Adipose tissue (tissue), 3 donors: ENCODE data around the gene MT2A. TPM values are rescaled to one million over a fixed set of nuclear protein-coding genes. Genes with fewer than 3 reads are reported as not detected.
"Not testable (repeated sequence)": the region's sequence is repeated elsewhere in the genome, so short reads cannot be mapped to it uniquely, and the experiment has no call there.

Experiments
- H3K27ac ChIP-seq: one replicate; pipeline ENCODE4 v1.5.1; 2013; ENCODE audit warnings: low read depth, low read length
- WGBS, 3 donors: extraction: QIAGEN DNeasy Blood & Tissue Kit; methylation state at CpG; one replicate each; pipeline ENCODE4 v1.1.7; 2013; 5-methylcytosine and 5-hydroxymethylcytosine counted together
- polyA plus RNA-seq, 3 donors: library from polyadenylated mRNA; stranded (reverse); fragments of 200-250 nt; gene quantifications; one replicate each; pipeline ENCODE4 v1.2.3, GENCODE V29; 2013
- donor health status: healthy with polysubstance abuse.
- donor health status: Bipolar disorder and iron deficiency.
- donor health status: healthy.

The MT2A gene
- polyA plus RNA-seq, result 1,000 to 10,000 TPM in 2 of 3 donors, 100 to 1,000 TPM in 1; 558 to 7,150 (median 3,647) TPM

DNA sequence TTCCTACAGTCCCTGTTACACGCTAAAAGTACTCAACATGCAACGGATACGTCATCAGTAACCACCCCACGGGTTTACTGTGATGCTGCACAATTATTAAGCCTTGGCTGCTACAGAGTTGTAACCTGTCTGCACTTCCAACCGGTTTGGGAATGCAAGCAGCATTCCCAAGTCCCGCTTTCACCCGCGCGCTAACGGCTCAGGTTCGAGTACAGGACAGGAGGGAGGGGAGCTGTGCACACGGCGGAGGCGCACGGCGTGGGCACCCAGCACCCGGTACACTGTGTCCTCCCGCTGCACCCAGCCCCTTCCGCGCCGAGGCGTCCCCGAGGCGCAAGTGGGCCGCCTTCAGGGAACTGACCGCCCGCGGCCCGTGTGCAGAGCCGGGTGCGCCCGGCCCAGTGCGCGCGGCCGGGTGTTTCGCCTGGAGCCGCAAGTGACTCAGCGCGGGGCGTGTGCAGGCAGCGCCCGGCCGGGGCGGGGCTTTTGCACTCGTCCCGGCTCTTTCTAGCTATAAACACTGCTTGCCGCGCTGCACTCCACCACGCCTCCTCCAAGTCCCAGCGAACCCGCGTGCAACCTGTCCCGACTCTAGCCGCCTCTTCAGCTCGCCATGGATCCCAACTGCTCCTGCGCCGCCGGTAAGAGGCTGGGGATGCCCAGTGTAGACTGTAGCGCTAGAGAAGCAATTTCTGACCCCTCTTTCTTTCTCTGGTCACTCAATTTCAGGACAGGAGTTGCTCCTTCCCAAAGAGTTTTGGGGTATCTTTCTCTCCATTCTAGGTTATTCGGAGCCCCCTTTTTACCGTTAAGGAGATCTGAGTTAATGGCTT, at the start of gene MT2A:
Gene MT2A, plus strand, starts transcription at position 542 of the 833 bp plus-strand sequence. Its CDS starts 72 bp downstream, at position 614.
- 5 to 7% (median 5%) methylated on average over 57 to 62 of the region's 62 CpGs for WGBS, 3 donors
- peak within 1 kb of the TSS; percentile 96 for H3K27ac ChIP-seq

DNA sequence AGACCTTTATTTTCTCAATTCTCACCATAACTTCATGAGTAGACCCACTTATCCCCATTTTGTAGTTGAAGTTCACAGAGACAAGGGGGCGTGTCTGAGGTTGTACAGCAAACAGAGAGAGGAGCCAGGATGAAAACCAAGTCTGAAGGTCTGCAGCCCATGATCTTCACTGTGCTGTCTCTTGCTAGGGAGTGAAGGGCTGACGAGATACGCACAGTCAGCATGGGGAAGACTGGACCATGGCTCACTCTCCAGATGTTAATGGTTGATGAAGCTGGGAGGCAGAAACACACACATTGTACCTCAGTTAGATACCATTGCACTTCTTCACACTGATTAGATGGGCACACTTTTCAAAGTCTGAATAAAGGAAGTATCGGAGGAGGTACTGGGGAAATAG, 49.3 kb upstream of the MT2A start:
- 74 to 91% (median 87%) methylated on average over 4 of the region's 4 CpGs for WGBS, 3 donors
- H3K27ac ChIP-seq, result no peak overlapping the region

DNA sequence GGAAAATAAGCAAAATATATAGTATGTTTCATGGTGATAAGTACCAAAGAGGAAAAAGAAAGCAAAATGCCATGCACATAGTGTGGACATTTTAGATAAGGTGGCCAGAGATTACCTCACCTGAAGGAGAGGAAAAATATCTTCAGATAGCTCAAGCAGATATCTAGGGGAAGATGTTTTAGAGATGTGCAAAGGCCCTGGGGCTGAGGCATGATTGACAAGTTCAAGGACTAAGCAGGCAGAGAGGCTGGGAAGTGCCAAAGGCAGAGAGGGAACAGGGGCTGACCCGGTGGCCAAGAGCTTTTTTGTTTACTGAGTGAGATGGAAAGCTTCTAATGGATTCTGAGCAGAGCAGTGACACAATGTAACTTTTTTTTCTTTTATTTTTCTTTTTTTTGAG, 47.9 kb upstream of the MT2A start:
- no peak overlapping the region for H3K27ac ChIP-seq
- WGBS, 3 donors, result 29 to 49% (median 31%) methylated on average over 1 of the region's 1 CpG

DNA sequence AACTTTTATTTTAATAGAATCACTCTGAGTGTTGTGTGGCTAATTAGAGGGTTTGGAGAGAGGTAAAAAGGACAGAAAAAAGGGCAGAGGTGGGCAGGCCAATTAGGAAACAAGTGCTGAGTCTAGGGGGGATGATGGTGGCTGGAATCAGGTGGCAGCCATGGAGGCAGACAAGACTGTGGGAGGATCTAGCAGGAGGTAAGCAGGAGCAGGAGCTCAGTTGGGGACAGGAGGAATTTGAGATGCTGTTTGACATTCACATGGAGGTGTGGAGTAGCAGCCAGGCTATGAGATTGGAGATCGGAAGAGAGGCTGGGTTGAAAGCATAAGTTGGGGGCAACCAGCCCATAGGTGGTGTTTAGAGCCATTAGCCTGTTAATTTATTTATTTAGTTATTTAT, 47.3 kb upstream of the MT2A start:
- 55 to 88% (median 73%) methylated on average over 1 of the region's 1 CpG for WGBS, 3 donors
- H3K27ac ChIP-seq, result no peak overlapping the region

DNA sequence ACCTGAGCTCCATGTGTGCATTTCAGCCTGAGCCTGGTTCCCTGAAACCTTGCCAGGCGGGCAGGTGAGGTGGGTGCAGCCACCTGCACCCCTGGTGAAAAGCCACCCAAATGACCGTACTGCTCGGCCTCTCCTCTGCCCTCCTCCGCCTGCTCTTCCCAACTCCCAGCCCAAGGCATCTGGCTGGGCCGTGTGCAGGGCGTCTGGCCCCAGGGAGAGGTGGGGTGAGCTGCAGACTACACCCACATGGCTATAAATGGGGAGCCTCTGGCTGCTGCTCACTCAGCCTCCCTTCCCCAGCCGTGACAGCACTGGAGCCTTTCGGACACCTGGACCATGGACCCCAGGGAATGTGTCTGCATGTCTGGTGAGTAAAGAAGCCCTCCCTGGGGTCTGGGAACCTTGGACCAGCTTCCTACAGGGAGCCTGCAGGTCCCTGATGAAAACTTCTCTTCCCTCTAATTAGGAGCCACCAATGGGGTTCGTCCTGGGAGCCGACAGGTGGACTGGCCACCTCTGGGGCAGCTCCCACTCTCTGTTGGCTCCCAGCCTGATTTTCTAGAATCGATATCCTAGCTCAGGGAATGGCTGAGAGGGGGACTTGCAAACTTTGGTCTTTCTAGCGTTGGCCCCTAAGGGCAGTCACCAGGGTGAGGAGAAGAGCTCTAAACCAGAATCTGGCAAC, 43.4 kb upstream of the MT2A start, which contains the start of gene MT4:
Gene MT4, plus strand, starts transcription at position 281 of the 685 bp plus-strand sequence. Its CDS starts 56 bp downstream, at position 337.
- 75 to 82% (median 78%) methylated on average over 11 to 12 of the region's 12 CpGs for WGBS, 3 donors
- no peak within 1 kb of the TSS for H3K27ac ChIP-seq

DNA sequence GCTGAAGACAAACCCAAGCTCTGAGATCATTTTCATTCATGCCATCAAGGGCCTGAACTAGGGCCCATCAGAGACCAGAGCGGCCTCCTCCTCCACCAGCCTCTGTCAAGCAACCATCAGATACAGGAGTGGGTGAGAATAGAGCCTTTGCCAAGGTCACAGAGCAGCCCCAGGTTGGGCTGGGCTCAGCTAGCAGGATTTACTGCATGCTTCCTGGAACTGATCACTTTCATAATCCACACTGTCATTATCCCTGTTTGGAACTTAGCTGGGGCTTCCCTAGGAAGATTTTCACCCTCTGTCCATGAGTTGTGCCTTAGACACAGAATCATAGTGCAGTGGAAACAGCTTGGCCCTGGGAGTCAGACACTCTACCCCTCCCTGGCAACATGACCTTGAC, 38.4 kb upstream of the MT2A start:
- H3K27ac ChIP-seq, result no peak overlapping the region
- WGBS, 3 donors, result 98 to 100% (median 100%) methylated on average over 1 of the region's 1 CpG

DNA sequence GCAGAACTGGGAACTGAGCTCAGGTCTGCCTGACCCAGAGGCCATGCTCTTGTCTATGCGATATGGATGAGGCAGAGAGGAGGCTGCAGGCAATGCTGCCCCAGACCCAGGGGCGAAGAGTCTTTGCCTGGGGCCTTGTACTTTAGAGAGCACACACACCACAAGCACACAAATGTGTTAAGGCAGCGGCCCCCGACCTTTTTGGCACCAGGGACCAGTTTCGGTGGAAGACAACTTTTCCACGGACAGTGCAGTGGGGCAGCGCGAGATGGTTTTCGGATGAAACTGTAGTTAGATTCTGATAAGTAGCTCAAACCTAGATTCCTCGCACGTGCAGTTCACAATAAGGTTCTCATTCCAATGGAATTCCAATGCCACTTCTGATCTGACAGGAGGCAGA, 36.9 kb upstream of the MT2A start:
- 87 to 90% (median 89%) methylated on average over 11 of the region's 11 CpGs for WGBS, 3 donors

DNA sequence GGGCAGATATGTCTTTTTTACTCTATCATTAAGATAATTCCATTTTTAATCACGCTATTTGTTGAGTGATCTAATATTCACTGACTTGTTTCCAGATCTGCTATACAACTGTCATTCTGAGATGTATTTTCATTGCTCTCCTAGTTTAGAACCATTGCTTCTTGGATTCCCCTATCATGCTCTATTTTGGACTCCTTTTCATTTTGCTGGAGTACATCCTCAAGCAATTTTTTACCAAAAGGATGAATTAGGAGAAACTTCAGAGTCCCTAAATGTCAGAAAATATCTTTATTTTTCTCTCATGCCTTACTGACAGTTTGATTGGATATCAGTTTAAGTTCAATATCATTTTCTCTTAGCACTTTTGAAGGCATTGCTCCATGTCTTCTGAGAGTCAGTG, 33.8 kb upstream of the MT2A start:
- H3K27ac ChIP-seq, result no peak overlapping the region
- WGBS, 3 donors, result 44 to 76% (median 70%) methylated on average over 1 of the region's 1 CpG

More for the DNA sequence above, 36.9 kb upstream of the MT2A start:
- H3K27ac ChIP-seq, result no peak overlapping the region

DNA sequence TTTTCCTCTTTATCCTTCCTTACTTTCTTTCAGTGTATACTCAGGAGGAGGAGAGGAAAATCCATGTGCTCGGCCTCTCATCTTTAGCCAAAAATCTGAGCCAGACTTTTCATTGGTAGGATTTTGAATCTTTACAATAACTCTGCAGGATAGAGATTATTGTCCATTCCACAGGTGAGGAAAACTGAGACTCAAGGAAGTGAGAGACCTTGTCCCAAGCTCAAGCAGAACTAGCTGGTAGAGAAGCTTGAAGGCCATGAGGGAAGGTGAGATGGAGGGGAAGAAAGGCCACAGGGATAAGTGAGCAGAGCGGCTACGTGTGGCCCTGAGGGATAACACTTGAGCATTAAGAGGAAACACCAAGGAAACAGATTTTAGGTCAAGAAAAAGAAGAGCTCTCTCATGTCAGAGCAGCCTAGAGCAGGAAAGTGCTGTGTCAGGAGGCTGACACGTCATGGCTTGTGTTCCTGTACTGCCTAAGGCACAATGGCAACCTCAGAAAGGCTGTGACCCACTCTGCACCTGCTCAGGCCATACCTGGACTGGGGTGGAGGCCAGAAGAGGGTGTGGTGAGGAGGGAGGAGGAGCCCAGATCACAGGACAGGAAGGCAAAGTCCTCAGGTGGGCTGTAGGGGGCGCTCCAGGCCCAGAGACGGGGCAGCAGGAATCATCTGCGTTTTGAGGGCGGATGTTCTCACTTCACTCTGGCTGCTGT, 31.6 kb upstream of the MT2A start:
- no peak overlapping the region for H3K27ac ChIP-seq
- 32 to 37% (median 33%) methylated on average over 8 of the region's 8 CpGs for WGBS, 3 donors

DNA sequence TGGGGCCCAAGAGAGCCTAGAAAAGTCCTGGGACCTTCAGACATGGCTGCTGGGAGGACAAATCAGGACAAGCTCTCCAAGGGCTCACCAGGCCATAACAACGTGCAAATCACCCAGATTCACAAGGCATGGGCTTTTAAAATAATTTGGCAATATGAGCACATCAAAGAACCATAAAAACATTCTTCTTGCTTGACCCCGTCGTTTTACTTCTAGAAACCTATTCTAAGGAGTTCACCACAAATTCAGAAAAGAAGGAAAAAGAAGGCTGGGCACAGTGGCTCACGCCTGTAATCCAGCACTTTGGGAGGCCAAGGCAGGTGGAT, 31.1 kb upstream of the MT2A start:
- WGBS, 3 donors, result 68 to 76% (median 75%) methylated on average over 4 of the region's 4 CpGs
- no peak overlapping the region for H3K27ac ChIP-seq

DNA sequence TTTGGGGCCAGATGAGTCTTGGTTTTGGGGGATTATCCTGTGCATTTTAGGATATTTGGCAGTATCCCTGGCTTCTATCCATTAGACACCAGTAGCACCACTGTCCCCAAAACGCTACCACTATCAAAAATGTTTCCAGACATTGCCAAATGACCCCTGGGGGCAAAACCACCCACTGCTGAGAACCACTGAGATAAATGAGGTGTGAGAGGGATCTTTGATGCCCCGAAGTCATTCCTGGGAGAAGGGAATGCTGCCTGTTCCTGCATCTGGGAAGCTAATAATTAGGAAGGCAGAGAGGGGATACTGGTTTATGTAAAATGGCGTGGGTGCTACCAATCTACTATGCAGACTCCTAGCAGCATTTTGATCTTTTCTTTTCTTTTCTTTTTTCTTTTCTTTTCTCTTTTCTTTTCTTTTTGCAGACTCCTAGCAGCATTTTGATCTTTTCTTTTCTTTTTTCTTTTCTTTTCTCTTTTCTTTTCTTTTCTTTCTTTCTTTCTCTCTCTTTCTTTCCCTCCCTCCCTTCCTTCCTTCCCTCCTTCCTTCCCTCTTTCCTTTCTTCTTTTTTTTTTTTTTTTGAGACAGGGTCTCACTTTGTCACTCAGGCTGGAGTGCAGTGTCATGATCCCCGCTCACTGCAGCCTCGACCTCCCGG, 27.9 kb upstream of the MT2A start:
- no peak overlapping the region for H3K27ac ChIP-seq
- 81 to 84% (median 82%) methylated on average over 6 of the region's 6 CpGs for WGBS, 3 donors

DNA sequence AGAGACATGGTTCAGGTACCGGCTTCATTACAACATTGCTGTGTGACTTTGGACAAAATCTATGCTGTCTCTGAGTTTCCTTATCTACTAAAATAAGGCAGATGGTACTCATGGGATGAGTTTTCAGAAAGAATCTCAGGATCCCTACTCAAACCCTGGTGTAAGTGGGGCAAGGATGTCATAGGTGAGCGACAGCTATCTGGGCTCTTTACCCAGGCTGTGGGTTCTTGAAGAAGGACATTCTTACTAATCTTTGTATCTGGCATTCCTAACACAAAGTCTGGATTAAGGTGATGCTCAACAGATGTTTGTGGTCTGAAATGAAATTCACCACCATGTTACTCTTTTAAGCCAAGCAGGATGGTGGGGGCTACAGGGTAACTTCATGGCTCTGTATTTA, 25.5 kb upstream of the MT2A start:
- 91 to 97% (median 93%) methylated on average over 2 of the region's 2 CpGs for WGBS, 3 donors

DNA sequence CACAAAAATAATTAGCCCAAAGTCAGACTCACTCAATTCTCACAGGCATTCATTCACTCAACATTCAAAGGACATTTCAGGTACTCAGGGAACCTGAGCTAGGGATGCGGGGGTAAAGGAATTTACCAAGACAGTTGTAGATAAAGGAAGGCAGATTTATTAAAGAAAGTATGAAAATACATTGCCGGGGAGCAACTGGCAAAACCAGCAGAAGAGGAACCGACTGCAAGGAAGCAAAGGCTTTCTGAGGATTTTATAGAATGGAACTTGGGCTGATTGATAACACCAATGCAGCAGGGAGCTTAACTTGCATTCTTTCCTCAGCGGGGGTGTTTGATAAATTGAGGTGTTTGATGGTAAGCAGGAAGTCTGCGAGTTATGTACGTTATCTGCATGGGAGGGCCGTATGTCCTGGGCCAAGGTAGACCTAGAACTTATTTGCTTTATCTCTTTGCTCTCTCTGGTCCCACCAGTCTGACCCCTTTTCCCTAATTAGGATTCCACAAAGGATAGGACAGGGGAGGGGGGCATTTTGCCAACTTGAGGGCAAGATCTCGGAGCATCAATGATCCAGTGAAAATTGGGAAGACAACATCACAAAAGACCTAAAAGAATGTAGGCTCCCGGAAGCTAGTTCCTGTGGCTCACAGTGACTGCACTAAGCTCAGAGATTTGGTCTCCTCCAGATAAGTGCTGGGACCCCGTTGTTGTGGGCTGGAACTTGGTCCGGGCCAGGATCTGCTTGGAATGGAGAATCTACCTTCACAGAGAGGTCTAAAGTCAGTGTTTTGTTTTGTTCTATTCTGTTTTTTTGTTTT, 24.8 kb upstream of the MT2A start:
- H3K27ac ChIP-seq, result no peak overlapping the region
- WGBS, 3 donors, result 57 to 74% (median 63%) methylated on average over 11 of the region's 11 CpGs

More for the DNA sequence above, 25.5 kb upstream of the MT2A start:
- H3K27ac ChIP-seq, result not testable (repeated sequence)

DNA sequence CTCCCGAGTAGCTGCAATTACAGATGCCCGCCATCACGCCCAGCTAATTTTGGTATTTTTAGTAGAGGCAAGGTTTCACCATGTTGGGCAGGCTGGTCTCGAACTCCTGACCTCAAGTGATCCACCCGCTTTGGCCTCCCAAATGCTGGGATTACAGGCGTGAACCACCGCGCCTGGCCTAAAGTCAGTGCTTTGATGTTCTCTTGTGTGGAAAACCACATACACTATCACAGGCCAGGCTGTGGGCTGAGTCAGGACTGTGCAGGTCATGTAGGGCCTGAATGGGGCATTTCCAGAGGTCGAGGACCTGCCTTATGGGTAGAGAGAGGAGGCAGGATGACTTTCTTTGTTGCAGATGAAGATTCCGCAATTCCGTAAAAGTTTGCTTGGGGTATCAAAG, 24.1 kb upstream of the MT2A start:
- 84 to 91% (median 86%) methylated on average over 11 of the region's 11 CpGs for WGBS, 3 donors
- no peak overlapping the region for H3K27ac ChIP-seq

DNA sequence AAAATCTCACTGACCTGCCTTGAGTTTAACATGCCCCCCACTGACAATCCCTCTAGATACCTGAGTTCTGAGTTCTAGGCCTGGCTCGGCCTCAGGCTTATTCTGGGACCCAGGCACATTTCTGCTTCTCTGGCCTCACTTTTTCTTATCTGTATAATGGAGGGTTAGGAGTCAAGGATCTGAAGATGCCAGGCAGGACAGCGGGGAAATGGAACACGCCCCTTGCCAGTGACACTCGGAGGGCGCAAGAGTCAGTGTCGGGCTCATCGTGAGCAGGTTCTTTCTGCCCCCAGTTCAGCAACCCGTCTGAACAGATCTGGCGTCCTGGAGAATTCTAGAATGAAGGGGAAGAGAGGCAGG, 19.6 kb upstream of the MT2A start:
- 33 to 38% (median 36%) methylated on average over 9 of the region's 9 CpGs for WGBS, 3 donors
- H3K27ac ChIP-seq, result no peak overlapping the region

DNA sequence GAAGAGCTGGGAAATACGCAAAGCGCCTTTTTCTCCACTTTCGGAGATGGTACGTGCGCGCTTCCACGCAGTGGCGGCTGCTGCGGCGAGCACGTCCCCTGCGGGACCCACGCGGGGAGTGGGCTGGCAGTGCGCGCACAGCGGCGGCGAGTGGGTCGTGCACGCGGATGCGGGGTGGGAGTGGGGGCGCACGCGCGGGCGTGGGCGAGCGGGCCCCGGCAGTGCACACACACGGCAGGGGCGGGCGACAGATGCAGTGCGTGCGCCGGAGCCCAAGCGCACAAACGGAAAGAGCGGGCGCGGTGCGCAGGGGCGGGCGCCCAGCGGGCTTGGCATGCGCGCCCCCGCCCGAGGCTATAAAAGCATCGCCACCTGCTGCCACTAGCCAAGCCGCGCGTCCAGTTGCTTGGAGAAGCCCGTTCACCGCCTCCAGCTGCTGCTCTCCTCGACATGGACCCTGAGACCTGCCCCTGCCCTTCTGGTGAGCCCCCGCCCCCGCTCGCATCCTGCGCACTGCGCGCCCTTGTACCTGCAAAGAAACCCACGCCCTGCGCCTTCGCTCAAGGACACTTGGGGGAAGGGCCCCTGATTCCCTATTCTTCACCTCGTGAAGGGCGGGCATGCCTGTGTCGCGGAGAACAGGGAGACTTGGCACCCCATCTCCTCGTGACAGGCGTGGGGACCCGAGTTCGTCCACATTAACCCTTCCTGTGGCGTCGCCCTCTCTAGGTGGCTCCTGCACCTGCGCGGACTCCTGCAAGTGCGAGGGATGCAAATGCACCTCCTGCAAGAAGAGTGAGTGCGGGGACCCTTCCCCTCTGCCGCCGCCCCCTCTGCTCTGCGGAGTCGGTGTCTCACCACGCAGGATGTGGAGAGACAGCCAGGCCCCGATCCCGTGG, 19.0 kb upstream of the MT2A start, which contains the start of gene MT3:
Gene MT3, plus strand, starts transcription at position 388 of the 899 bp plus-strand sequence. Its CDS starts 63 bp downstream, at position 451.
- H3K27ac ChIP-seq, result no peak within 1 kb of the TSS
- 4 to 7% (median 7%) methylated on average over 65 to 87 of the region's 87 CpGs for WGBS, 3 donors
